GM12865 (cell line): ENCODE data around the gene TEX264.
"Not testable (repeated sequence)": the region's sequence is repeated elsewhere in the genome, so short reads cannot be mapped to it uniquely, and the experiment has no call there.

Experiments
- DNase-seq: peaks from one replicate; pipeline ENCODE4 v3.0.0; 2010; ENCODE audit warnings: low read depth
- H3K4me3 ChIP-seq: 2 replicates; pipeline ENCODE4 v1.5.1; 2011; ENCODE audit warnings: mild to moderate bottlenecking, low read depth, low read length, control low read depth
- CTCF ChIP-seq: IDR thresholded peaks from 2 replicates; pipeline ENCODE4 v1.5.1; 2011; ENCODE audit warnings: low read length, control low read depth, low read depth, inconsistent platforms; ENCODE audit not compliant: insufficient read depth; ENCODE audit errors: missing control alignments

TEX264 gene

GRCh38 chr3:51729042-51729633 is 58.1 kb downstream of the TEX264 start:
- H3K4me3 ChIP-seq = no peak overlapping the region
- DNase-seq = no peak
- TF ChIP-seq CTCF = no peak

GRCh38 chr3:51733859-51734571 is 63.0 kb downstream of the TEX264 start:
- H3K4me3 ChIP-seq = no peak overlapping the region
- no peak for DNase-seq
- TF ChIP-seq CTCF = no peak

DNA sequence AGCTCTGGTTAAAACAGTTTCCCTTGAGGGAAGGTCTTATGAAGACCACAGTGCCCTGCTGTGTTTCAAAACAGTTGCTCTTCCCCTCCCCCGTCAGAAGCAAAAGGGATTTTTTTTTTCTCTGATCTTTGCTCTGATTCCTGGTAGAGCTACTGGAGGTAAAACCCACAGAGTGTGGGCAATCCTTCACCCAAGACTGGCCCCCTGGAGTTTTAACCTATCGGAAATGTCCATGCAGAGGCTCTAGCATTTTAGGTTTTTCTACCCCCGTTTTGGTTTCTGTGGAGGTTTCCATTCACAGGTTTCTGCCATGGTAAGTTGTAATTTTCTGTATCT is 63.5 kb downstream of the TEX264 start:
- no peak overlapping the region for H3K4me3 ChIP-seq
- DNase-seq = peak; percentile 21

DNA sequence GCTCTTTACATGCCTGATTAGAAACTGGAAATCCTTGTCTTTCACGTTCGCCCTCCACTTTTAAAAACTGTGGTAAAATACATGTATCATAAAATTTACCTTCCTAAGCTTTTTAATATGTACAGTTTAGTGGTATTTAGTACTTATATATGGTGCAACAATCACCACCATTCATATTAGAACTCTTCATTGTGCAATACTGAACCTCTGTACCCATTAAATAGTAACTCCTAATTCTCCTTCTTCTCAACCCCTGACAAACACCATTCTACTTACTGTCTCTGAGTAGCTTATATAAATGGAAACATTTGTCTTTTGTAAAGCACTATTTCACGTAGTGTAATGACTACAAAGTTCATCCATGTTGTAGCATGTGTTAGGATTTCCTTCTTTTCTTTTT is 64.0 kb downstream of the TEX264 start:
- TF ChIP-seq CTCF = no peak
- no peak for DNase-seq

More for the DNA sequence above, 63.5 kb downstream of the TEX264 start:
- TF ChIP-seq CTCF = no peak

GRCh38 chr3:51735950-51736349 is 64.9 kb downstream of the TEX264 start:
- no peak overlapping the region for H3K4me3 ChIP-seq
- TF ChIP-seq CTCF = no peak
- no peak for DNase-seq

More for the DNA sequence above, 64.0 kb downstream of the TEX264 start:
- H3K4me3 ChIP-seq = no peak overlapping the region

GRCh38 chr3:51739110-51739509 is 68.1 kb downstream of the TEX264 start:
- TF ChIP-seq CTCF = no peak
- H3K4me3 ChIP-seq = no peak overlapping the region
- no peak for DNase-seq

DNA sequence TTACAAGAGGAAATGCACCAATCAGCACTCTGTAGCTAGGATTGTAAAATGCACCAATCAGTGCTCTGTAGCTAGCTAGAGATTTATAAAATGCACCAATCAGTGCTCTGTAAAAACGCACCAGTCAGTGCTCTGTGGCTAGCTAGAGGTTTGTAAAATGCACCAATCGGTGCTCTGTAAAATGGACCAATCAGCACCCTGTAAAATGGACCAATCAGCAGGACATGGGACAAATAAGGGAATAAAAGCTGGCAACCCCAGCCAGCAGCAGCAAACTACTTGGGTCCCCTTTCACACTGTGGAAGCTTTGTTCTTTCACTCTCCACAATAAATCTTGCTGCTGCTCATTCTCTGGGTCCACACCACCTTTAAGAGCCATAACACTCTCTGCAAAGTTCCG is 71.3 kb downstream of the TEX264 start:
- H3K4me3 ChIP-seq, DNase-seq: not testable (repeated sequence)

- H3K4me3 ChIP-seq, DNase-seq: not testable (repeated sequence)
These were observed 71.9 kb downstream of the TEX264 start for GRCh38 chr3:51742978-51743377.
